ENCODE results near the gene ACMSD.

DNA sequence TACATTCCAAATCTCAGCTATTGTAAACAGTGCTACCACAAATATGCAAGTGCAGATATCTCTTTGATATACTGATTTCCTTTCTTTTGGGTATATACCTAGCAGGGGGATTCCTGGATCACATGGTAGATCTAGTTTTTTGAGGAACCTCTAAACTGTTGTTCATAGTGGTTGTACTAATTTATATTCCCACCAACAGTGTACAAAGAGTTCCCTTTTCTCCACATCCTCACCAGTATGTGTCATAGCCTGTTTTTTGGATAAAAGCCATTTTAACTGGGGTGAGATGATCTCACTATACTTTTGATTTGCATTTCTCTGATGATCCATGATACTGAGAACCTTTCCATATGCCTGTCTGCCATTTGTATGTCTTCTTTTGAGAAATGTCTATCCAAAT lies 73.9 kb downstream of the ACMSD start:
- TF ChIP-seq, protein P1, sequence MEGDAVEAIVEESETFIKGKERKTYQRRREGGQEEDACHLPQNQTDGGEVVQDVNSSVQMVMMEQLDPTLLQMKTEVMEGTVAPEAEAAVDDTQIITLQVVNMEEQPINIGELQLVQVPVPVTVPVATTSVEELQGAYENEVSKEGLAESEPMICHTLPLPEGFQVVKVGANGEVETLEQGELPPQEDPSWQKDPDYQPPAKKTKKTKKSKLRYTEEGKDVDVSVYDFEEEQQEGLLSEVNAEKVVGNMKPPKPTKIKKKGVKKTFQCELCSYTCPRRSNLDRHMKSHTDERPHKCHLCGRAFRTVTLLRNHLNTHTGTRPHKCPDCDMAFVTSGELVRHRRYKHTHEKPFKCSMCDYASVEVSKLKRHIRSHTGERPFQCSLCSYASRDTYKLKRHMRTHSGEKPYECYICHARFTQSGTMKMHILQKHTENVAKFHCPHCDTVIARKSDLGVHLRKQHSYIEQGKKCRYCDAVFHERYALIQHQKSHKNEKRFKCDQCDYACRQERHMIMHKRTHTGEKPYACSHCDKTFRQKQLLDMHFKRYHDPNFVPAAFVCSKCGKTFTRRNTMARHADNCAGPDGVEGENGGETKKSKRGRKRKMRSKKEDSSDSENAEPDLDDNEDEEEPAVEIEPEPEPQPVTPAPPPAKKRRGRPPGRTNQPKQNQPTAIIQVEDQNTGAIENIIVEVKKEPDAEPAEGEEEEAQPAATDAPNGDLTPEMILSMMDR (IDR thresholded peaks at IDR 0.05; ENCODE audit: poor library complexity): no peak
- no peak for TF ChIP-seq EZH2phosphoT487 (IDR thresholded peaks at IDR 0.05; ENCODE audit: low read depth, severe bottlenecking, unreplicated experiment)
- no peak for TF ChIP-seq EZH2 (IDR thresholded peaks at IDR 0.05; ENCODE audit: borderline replicate concordance)
